GM19351 (cell line): ENCODE measurements around the gene KCTD12.

ENCODE experiments used
- ATAC-seq: cut with Tn5 transposase; IDR thresholded peaks from one replicate; pipeline ENCODE4 v1.9.1; 2021; ENCODE audit warnings: mild to moderate bottlenecking, moderate library complexity; ENCODE audit not compliant: unreplicated experiment

KCTD12 gene

GRCh38 chr13:76860706-76861105 lies 25.5 kb downstream of the KCTD12 start:
- ATAC-seq, result no peak

- ATAC-seq, result no peak
These were observed 31.3 kb downstream of the KCTD12 start for GRCh38 chr13:76854894-76855293.

GRCh38 chr13:76853921-76854608 lies 32.1 kb downstream of the KCTD12 start:
- no peak for ATAC-seq

GRCh38 chr13:76853481-76853880 lies 32.7 kb downstream of the KCTD12 start:
- ATAC-seq, result no peak

- no peak for ATAC-seq
These were observed 33.2 kb downstream of the KCTD12 start for GRCh38 chr13:76852986-76853385.

- ATAC-seq, result no peak
These were observed 34.2 kb downstream of the KCTD12 start for GRCh38 chr13:76851961-76852360.

- no peak for ATAC-seq
These were observed 36.7 kb downstream of the KCTD12 start for GRCh38 chr13:76849493-76849892.

- ATAC-seq, result no peak
These were observed 37.6 kb downstream of the KCTD12 start for GRCh38 chr13:76848596-76848995.

GRCh38 chr13:76846363-76846762 lies 39.8 kb downstream of the KCTD12 start:
- ATAC-seq, result no peak

GRCh38 chr13:76845865-76846264 lies 40.3 kb downstream of the KCTD12 start:
- ATAC-seq, result no peak

GRCh38 chr13:76845367-76845766 lies 40.8 kb downstream of the KCTD12 start:
- ATAC-seq, result no peak

GRCh38 chr13:76837801-76838200 lies 48.4 kb downstream of the KCTD12 start:
- no peak for ATAC-seq

GRCh38 chr13:76836311-76836710 lies 49.9 kb downstream of the KCTD12 start:
- no peak for ATAC-seq

GRCh38 chr13:76833441-76833954 lies 52.7 kb downstream of the KCTD12 start:
- ATAC-seq, result no peak

- no peak for ATAC-seq
These were observed 53.8 kb downstream of the KCTD12 start for GRCh38 chr13:76832258-76832988.

- no peak for ATAC-seq
These were observed 55.4 kb downstream of the KCTD12 start for GRCh38 chr13:76830805-76831204.
